OCI-LY3 (cell line): ENCODE results near the gene GRAMD1A.
"Not testable (repeated sequence)": the region's sequence is repeated elsewhere in the genome, so short reads cannot be mapped to it uniquely, and the experiment has no call there.

Experiments
- EZH2phosphoT487 ChIP-seq: fragments of 200-600 bp; shearing (Covaris generic); IDR thresholded peaks from 2 replicates; pipeline ENCODE4 v1.6.1; 2018; ENCODE audit warnings: antibody characterized with exemption, mixed run types, low read depth
- TF ChIP-seq, protein P1 (sequence below): fragments of 200-600, 300-600 bp; sonication (generic); IDR thresholded peaks from 2 replicates; pipeline ENCODE4 v1.5.1; 2014; ENCODE audit warnings: antibody characterized with exemption, low read length, low read depth

DNA sequence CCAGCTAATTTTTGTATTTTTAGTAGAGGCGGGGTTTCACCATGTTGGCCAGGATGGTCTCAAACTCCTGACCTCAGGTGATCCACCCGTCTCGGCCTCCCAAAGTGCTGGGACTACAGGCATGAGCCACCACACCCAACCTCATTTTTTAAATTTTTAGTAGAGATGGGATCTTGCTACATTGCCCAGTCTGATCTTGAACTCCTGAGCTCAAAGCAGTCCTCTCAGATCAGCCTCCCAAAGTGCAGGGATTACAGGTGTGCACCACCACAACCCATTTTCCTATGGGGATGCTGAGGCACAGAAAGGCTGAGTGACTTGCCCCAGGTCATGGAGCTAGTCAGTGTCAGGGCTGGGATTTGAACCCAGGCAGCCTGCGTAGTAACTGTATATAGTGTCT lies 51.1 kb downstream of the GRAMD1A start:
- TF ChIP-seq, protein P1, sequence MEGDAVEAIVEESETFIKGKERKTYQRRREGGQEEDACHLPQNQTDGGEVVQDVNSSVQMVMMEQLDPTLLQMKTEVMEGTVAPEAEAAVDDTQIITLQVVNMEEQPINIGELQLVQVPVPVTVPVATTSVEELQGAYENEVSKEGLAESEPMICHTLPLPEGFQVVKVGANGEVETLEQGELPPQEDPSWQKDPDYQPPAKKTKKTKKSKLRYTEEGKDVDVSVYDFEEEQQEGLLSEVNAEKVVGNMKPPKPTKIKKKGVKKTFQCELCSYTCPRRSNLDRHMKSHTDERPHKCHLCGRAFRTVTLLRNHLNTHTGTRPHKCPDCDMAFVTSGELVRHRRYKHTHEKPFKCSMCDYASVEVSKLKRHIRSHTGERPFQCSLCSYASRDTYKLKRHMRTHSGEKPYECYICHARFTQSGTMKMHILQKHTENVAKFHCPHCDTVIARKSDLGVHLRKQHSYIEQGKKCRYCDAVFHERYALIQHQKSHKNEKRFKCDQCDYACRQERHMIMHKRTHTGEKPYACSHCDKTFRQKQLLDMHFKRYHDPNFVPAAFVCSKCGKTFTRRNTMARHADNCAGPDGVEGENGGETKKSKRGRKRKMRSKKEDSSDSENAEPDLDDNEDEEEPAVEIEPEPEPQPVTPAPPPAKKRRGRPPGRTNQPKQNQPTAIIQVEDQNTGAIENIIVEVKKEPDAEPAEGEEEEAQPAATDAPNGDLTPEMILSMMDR: not testable (repeated sequence)
- TF ChIP-seq EZH2phosphoT487: not testable (repeated sequence)
